ENCODE data around the gene EIF4E1B. TPM values are rescaled to one million over a fixed set of nuclear protein-coding genes. Genes with fewer than 3 reads are reported as not detected.

EIF4E1B gene
- total and polyA plus RNA-seq, 2 donors (not counting 1 experiment from before 2014, with no cell fraction given): not detected

GRCh38 chr5:176608937-176609723 is 21.3 kb upstream of the EIF4E1B start:
- H4K20me1 ChIP-seq (ENCODE audit: control insufficient read depth, insufficient read depth, low read length, poor library complexity, severe bottlenecking): no peaks in the 10 kb centered on the region
- peak overlapping the region; percentile 76 for H2AFZ ChIP-seq (ENCODE audit: insufficient read depth, low read depth, low read length, poor library complexity, severe bottlenecking)
- H3K4me2 ChIP-seq (replicated peaks; ENCODE audit: low read depth, low read length, poor library complexity, severe bottlenecking): peak overlapping the region; percentile 86
- Mint-ChIP-seq H3K27me3 (peaks cover 19% of the 10 kb centered on the region), H3K27ac (peak overlapping the region; percentile 91), H3K9me3 (ENCODE audit: insufficient read depth) (no peaks in the 10 kb centered on the region), H3K4me1 (peaks cover 12% of the 10 kb centered on the region), H3K4me3 (peak overlapping the region; percentile 98)
- WGBS (ENCODE audit: insufficient coverage): 27% methylated on average over 41 of the region's 46 CpGs
- H3K79me2 ChIP-seq (ENCODE audit: control insufficient read depth, insufficient read depth, low read length): no peaks in the 10 kb centered on the region
- DNase-seq (peak; percentile 68), ATAC-seq (ENCODE audit: low read depth) (peak; percentile 54)
- peaks cover 0 to 22% (median 8%) of the 10 kb centered on the region in 4 experiments for H3K27me3 ChIP-seq (replicated peaks in 1 of 4; ENCODE audit: control extremely low read depth in 1 of 4, control insufficient read depth in 3 of 4, insufficient read depth in 4 of 4, low read length in 3 of 4)
- no peaks in the 10 kb centered on the region for H3K36me3 ChIP-seq (replicated peaks in 1 of 2; ENCODE audit: control extremely low read depth in 1 of 2, control insufficient read depth in 1 of 2, extremely low read depth in 1 of 2, insufficient read depth in 2 of 2, low read length in 1 of 2)
- H3K27ac ChIP-seq (ENCODE audit: low read length in 2 of 2): no peak overlapping the region
- TF ChIP-seq EZH2 (IDR thresholded peaks at IDR 0.05; ENCODE audit: borderline replicate concordance, insufficient read depth, low read depth, low read length, poor library complexity, severe bottlenecking): no peak
- TF ChIP-seq CTCF (IDR thresholded peaks at IDR 0.05): no peak
- H3K4me1 ChIP-seq (ENCODE audit: control insufficient read depth in 2 of 2, insufficient read depth in 2 of 2, low read length in 2 of 2): peaks cover 4 to 9% of the 10 kb centered on the region in 2 donors
- CTCF ChIA-PET: interaction anchor here (1.6 kb wide), 1 partner anchor 52 kb away, joined by 6 read pairs; no protein-coding TSS in a partner anchor
- POLR2A ChIA-PET: no interaction called here
- peak overlapping the region; percentile 70 for H3K9ac ChIP-seq (ENCODE audit: low read length)
- intact Hi-C loops (cut with micrococcal nuclease): loop anchor here (1.0 kb wide), 1 partner anchor 193 kb away; the partner anchor contains the start of gene CLTB
- H3K9me3 ChIP-seq (ENCODE audit: control extremely low read depth in 1 of 3, control insufficient read depth in 2 of 3, insufficient read depth in 1 of 3, low read length in 2 of 3): no peaks in the 10 kb centered on the region
- peak overlapping the region in 3 of 5 experiments; percentile 65 to 78 (median 73) for H3K4me3 ChIP-seq (ENCODE audit: control extremely low read depth in 1 of 5, extremely low read depth in 1 of 5, insufficient read depth in 1 of 5, low read depth in 2 of 5, low read length in 4 of 5)
